Central memory CD4-positive, alpha-beta T cell (primary cell): ENCODE measurements around the gene SND1.

Experiments used
- DNase-seq: peaks from one replicate; pipeline ENCODE4 v3.0.0; 2022

Gene SND1

GRCh38 chr7:128124786-128125185 lies 472.8 kb downstream of the SND1 start:
- DNase-seq: no peak

GRCh38 chr7:128125816-128126215 lies 473.8 kb downstream of the SND1 start:
- DNase-seq: no peak

GRCh38 chr7:128128401-128128800 lies 476.4 kb downstream of the SND1 start:
- no peak for DNase-seq

- DNase-seq: no peak
These were observed 477.4 kb downstream of the SND1 start for GRCh38 chr7:128129224-128129864.

GRCh38 chr7:128131115-128131514 lies 479.1 kb downstream of the SND1 start:
- no peak for DNase-seq

- DNase-seq: no peak
These were observed 479.7 kb downstream of the SND1 start for GRCh38 chr7:128131731-128132130.

GRCh38 chr7:128132426-128133069 lies 480.6 kb downstream of the SND1 start:
- no peak for DNase-seq

GRCh38 chr7:128135159-128135514 lies 483.1 kb downstream of the SND1 start:
- no peak for DNase-seq

- DNase-seq: peak; percentile 54
These were observed 483.7 kb downstream of the SND1 start for GRCh38 chr7:128135515-128136214.

GRCh38 chr7:128136215-128136597 lies 484.2 kb downstream of the SND1 start:
- DNase-seq: no peak

- no peak for DNase-seq
These were observed 485.2 kb downstream of the SND1 start for GRCh38 chr7:128137181-128137580.

GRCh38 chr7:128139406-128139805 lies 487.4 kb downstream of the SND1 start:
- DNase-seq: no peak

GRCh38 chr7:128141683-128142195 lies 489.7 kb downstream of the SND1 start:
- DNase-seq: no peak
